ENCODE measurements around the gene SRMS.

The SRMS gene

GRCh38 chr20:63552481-63553249 is 5.1 kb upstream of the SRMS start:
- Histone ChIP-seq H3K27ac (no peak overlapping the region), H3K4me3 (peak overlapping the region; percentile 77)
- no peak for DNase-seq (ENCODE audit: low spot score)
- no peak for TF ChIP-seq CTCF (IDR thresholded peaks at IDR 0.05)

GRCh38 chr20:63551068-63551467 is 3.5 kb upstream of the SRMS start:
- DNase-seq (ENCODE audit: low spot score) = no peak
- no peak for TF ChIP-seq CTCF (IDR thresholded peaks at IDR 0.05)
- no peak overlapping the region for H3K4me3 ChIP-seq
- no peak overlapping the region for H3K27ac ChIP-seq

GRCh38 chr20:63549679-63550282 is 2.2 kb upstream of the SRMS start:
- no peak overlapping the region for H3K27ac ChIP-seq
- TF ChIP-seq CTCF (IDR thresholded peaks at IDR 0.05) = no peak
- H3K4me3 ChIP-seq = no peak overlapping the region
- DNase-seq (ENCODE audit: low spot score) = no peak

- Histone ChIP-seq H3K4me3 (no peak overlapping the region), H3K27ac (no peak overlapping the region)
- DNase-seq (ENCODE audit: low spot score) = no peak
- no peak for TF ChIP-seq CTCF (IDR thresholded peaks at IDR 0.05)
Observed at GRCh38 chr20:63549019-63549418, 1.5 kb upstream of the SRMS start.

- no peak overlapping the region for H3K27ac ChIP-seq
- no peak for TF ChIP-seq CTCF (IDR thresholded peaks at IDR 0.05)
- H3K4me3 ChIP-seq = no peak overlapping the region
- no peak for DNase-seq (ENCODE audit: low spot score)
Observed at GRCh38 chr20:63548542-63548941, 993 bp upstream of the SRMS start.

GRCh38 chr20:63546956-63547724 is 409 bp downstream of the SRMS start:
- no peak for DNase-seq (ENCODE audit: low spot score)
- TF ChIP-seq CTCF (IDR thresholded peaks at IDR 0.05) = no peak
- H3K4me3 ChIP-seq = no peak overlapping the region

More at GRCh38 chr20:63546956-63547724, 409 bp downstream of the SRMS start:
- no peak overlapping the region for H3K27ac ChIP-seq
